CD4-positive, alpha-beta memory T cell (primary cell): ENCODE measurements around the gene EEPD1. TPM values are rescaled to one million over a fixed set of nuclear protein-coding genes. Genes with fewer than 3 reads are reported as not detected.
"Not testable (repeated sequence)": the region's sequence is repeated elsewhere in the genome, so short reads cannot be mapped to it uniquely, and the experiment has no call there.

Experiments used
- CTCF ChIA-PET: fragments of 350-600 bp; sonication (Branson Sonifier 250); formaldehyde crosslinking; loops from one replicate; lab custom pipeline; 2021; ENCODE audit warnings: inconsistent platforms; ENCODE audit not compliant: partially characterized antibody; lab: Charles Lee
- POLR2A ChIA-PET: fragments of 350-600 bp; sonication (Branson Sonifier 250); formaldehyde crosslinking; loops from one replicate; lab custom pipeline; 2021; ENCODE audit not compliant: partially characterized antibody; lab: Charles Lee
- DNase-seq, 5 donors: peaks; one replicate each; pipeline versions ENCODE4 v3.0.0 to v3.0.0-alpha.2; 2020 to 2022; ENCODE audit warnings: mixed read lengths in 1 of 5
- H3K27ac ChIP-seq: one replicate; pipeline ENCODE4 v1.7.0; 2013; ENCODE audit warnings: low read depth, low read length
- H3K27me3 ChIP-seq: 2 replicates; pipeline ENCODE4 v1.7.0; 2013; ENCODE audit warnings: mild to moderate bottlenecking, low read length, moderate library complexity; ENCODE audit not compliant: insufficient read depth
- H3K36me3 ChIP-seq: 2 replicates; pipeline ENCODE4 v1.7.0; 2013; ENCODE audit warnings: mild to moderate bottlenecking, low read length, moderate library complexity; ENCODE audit not compliant: insufficient read depth
- H3K4me1 ChIP-seq: 2 replicates; pipeline ENCODE4 v1.7.0; 2013; ENCODE audit warnings: mild to moderate bottlenecking, low read length, moderate library complexity; ENCODE audit not compliant: insufficient read depth
- H3K4me3 ChIP-seq, 2 donors: one replicate each; pipeline ENCODE4 v1.7.0; 2013; ENCODE audit warnings: low read length in 2 of 2, mild to moderate bottlenecking in 1 of 2
- H3K9me3 ChIP-seq, 2 donors: one replicate each; pipeline ENCODE4 v1.7.0; 2013; ENCODE audit warnings: low read length in 2 of 2, control low read depth in 1 of 2; ENCODE audit not compliant: control insufficient read depth in 1 of 2
- H3K27ac Mint-ChIP-seq, 7 donors: one replicate each; pipeline ENCODE4 v1.8.0; 2020 to 2021; ENCODE audit warnings: mixed read lengths in 7 of 7, mild to moderate bottlenecking in 6 of 7, inconsistent platforms in 3 of 7, moderate library complexity in 3 of 7
- H3K27me3 Mint-ChIP-seq, 2 donors: one replicate each; pipeline ENCODE4 v1.8.0; 2020 to 2021; ENCODE audit warnings: mixed read lengths in 2 of 2
- H3K36me3 Mint-ChIP-seq, 2 donors: one replicate each; pipeline ENCODE4 v1.8.0; 2020 to 2021; ENCODE audit warnings: mixed read lengths in 2 of 2, inconsistent platforms in 1 of 2, mild to moderate bottlenecking in 1 of 2
- H3K4me1 Mint-ChIP-seq, 4 donors: one replicate each; pipeline ENCODE4 v1.8.0; 2020 to 2021; ENCODE audit warnings: mixed read lengths in 4 of 4, mild to moderate bottlenecking in 1 of 4
- H3K4me3 Mint-ChIP-seq, 8 donors: one replicate each; pipeline ENCODE4 v1.8.0; 2020 to 2021; ENCODE audit warnings: mixed read lengths in 8 of 8, mild to moderate bottlenecking in 7 of 8, moderate library complexity in 6 of 8, inconsistent platforms in 3 of 8
- H3K9me3 Mint-ChIP-seq, 8 donors: one replicate each; pipeline ENCODE4 v1.8.0; 2020 to 2021; ENCODE audit warnings: mixed read lengths in 8 of 8, mild to moderate bottlenecking in 5 of 8, inconsistent platforms in 3 of 8, moderate library complexity in 1 of 8
- intact Hi-C: fragments of 100-400 bp; cut with micrococcal nuclease; formaldehyde crosslinking; loops from one replicate; pipeline ENCODE4 v1.15.1; 2023
- polyA plus RNA-seq, 2 donors: library from polyadenylated mRNA; unstranded; fragments of 300-500 nt; fragmentation: Illumina TruSeq; gene quantifications; one replicate each; pipeline ENCODE4 v1.2.3, GENCODE V29; 2021
- total RNA-seq, 2 experiments: library from RNA; stranded (reverse); gene quantifications; one replicate each; pipeline ENCODE4 v1.2.3, GENCODE V29; 2021

Gene EEPD1
- total and polyA plus RNA-seq, 4 experiments from 2014 or later = 6.3 to 63.0 (median 25.2) TPM

DNA sequence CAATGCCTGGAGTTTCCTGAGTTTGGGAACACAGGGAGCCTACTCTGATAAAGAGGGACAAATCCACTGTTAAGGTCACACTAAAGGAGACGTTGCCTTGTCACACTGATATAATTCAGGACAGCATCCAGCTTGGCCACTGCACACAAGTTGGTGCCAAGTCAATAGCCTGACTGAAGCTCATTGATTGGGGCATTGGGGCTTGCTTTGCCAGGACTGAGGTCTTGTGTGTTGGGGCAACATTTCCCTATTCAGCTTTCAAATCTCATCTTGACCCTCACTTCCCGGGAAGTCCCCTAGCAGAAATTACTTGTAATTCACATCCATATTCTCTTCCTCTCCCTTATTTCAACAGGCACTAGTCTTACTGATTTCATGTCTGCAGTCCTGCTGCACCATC lies 3.8 kb upstream of the EEPD1 start:
- H3K4me3 Mint-ChIP-seq, H3K4me3 ChIP-seq, H3K27me3 Mint-ChIP-seq, POLR2A ChIA-PET, H3K9me3 Mint-ChIP-seq, H3K9me3 ChIP-seq, H3K27me3 ChIP-seq, H3K27ac ChIP-seq, H3K27ac Mint-ChIP-seq, DNase-seq, H3K36me3 ChIP-seq, H3K36me3 Mint-ChIP-seq: not testable (repeated sequence)
- peaks cover 2 to 15% (median 13%) of the 10 kb centered on the region in 4 donors for H3K4me1 Mint-ChIP-seq
- intact Hi-C loops = loop anchor here (2.0 kb wide), 1 partner anchor 42 kb away; no protein-coding TSS in a partner anchor
- CTCF ChIA-PET = interaction anchor here (1.2 kb wide), 1 partner anchor 170 kb away, joined by 3 read pairs; no protein-coding TSS in a partner anchor
- peaks cover 14% of the 10 kb centered on the region for H3K4me1 ChIP-seq

GRCh38 chr7:36149694-36150452 lies 3.2 kb upstream of the EEPD1 start:
- Histone ChIP-seq H3K36me3 (no peaks in the 10 kb centered on the region), H3K9me3 (no peaks in the 10 kb centered on the region), H3K4me3 (no peak overlapping the region), H3K27ac (no peak overlapping the region), H3K27me3 (no peaks in the 10 kb centered on the region), H3K4me1 (peaks cover 21% of the 10 kb centered on the region)
- Mint-ChIP-seq H3K4me3 (no peak overlapping the region), H3K27ac (no peak overlapping the region), H3K9me3 (peaks cover 0 to 3% (median 0%) of the 10 kb centered on the region in 8 donors), H3K27me3 (no peaks in the 10 kb centered on the region), H3K4me1 (peaks cover 2 to 21% (median 17%) of the 10 kb centered on the region in 4 donors), H3K36me3 (no peaks in the 10 kb centered on the region)
- DNase-seq = no peak
- POLR2A ChIA-PET = no interaction called here
- CTCF ChIA-PET = interaction anchor here (1.2 kb wide), 1 partner anchor 169 kb away, joined by 3 read pairs; no protein-coding TSS in a partner anchor
- intact Hi-C loops = loop anchor here (2.0 to 10.0 kb wide), 6 partner anchors 43 to 458 kb away; partner anchors contain the start of gene ANLN

GRCh38 chr7:36151921-36152755 lies 916 bp upstream of the EEPD1 start:
- peak overlapping the region; percentile 24 for H3K27ac ChIP-seq
- peak overlapping the region; percentile 8 to 82 (median 50) for H3K27ac Mint-ChIP-seq
- POLR2A ChIA-PET = no interaction called here

DNA sequence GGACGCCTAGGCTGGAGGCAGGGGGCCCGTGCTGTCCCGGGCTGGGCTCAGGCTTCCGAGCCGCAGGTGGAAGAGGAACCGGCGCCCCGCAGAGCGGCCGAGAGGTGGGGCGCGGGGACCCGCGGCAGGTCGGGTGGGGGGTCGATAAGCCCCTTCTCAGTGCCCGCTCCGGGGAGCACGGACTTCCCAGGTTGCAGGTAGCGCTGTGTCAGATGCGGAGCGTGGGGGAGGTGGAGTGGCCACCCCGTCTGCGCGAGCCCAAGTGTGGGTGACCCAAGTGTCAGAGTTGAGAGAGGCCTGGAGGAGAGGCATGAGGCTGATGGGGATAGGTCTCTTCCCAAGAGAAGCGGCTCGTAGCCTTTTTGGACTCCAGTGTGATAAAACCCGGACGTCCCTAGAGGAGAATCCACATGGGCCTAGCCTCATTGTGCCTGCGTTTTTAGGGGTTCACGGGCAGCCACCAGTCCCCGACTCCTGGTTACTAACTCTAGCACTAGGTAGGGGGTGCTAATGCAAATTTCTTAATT lies 580 bp downstream of the EEPD1 start:
- Histone ChIP-seq H3K4me1 (peaks cover 44% of the 10 kb centered on the region), H3K27me3 (no peaks in the 10 kb centered on the region), H3K36me3 (no peaks in the 10 kb centered on the region), H3K27ac (peak overlapping the region; percentile 53), H3K9me3 (no peaks in the 10 kb centered on the region), H3K4me3 (peak overlapping the region; percentile 63 to 72)
- H3K27me3 Mint-ChIP-seq = no peaks in the 10 kb centered on the region
- ChIA-PET POLR2A (interaction anchor here (0.9 kb wide), 1 partner anchor 134 kb away, joined by 3 read pairs; no protein-coding TSS in a partner anchor), CTCF (no interaction called here)
- peaks cover 0 to 8% of the 10 kb centered on the region in 2 donors for H3K36me3 Mint-ChIP-seq
- H3K9me3 Mint-ChIP-seq = peaks cover 0 to 2% (median 0%) of the 10 kb centered on the region in 8 donors
- intact Hi-C loops = loop anchor here (1.0 to 10.0 kb wide), 8 partner anchors 133 to 1117 kb away; partner anchors contain the start of genes ANLN and DPY19L1
- peaks cover 20 to 52% (median 44%) of the 10 kb centered on the region in 4 donors for H3K4me1 Mint-ChIP-seq
- peak in 1 of 5 donors; percentile 39 for DNase-seq
- H3K27ac Mint-ChIP-seq = peak overlapping the region in 5 of 7 donors; percentile 17 to 78 (median 57)
- peak overlapping the region; percentile 79 to 87 (median 81) for H3K4me3 Mint-ChIP-seq

More at GRCh38 chr7:36151921-36152755, 916 bp upstream of the EEPD1 start:
- peaks cover 0 to 3% (median 0%) of the 10 kb centered on the region in 8 donors for H3K9me3 Mint-ChIP-seq
- no peak for DNase-seq
- H3K4me1 ChIP-seq = peaks cover 41% of the 10 kb centered on the region
- H3K36me3 Mint-ChIP-seq = peaks cover 0 to 8% of the 10 kb centered on the region in 2 donors
- H3K4me3 ChIP-seq = peak overlapping the region; percentile 39 to 72
- no peaks in the 10 kb centered on the region for H3K27me3 Mint-ChIP-seq
- peaks cover 14 to 43% (median 36%) of the 10 kb centered on the region in 4 donors for H3K4me1 Mint-ChIP-seq
- CTCF ChIA-PET = no interaction called here
- H3K27me3 ChIP-seq = no peaks in the 10 kb centered on the region
- H3K36me3 ChIP-seq = no peaks in the 10 kb centered on the region
- H3K4me3 Mint-ChIP-seq = peak overlapping the region; percentile 80 to 87 (median 84)
- intact Hi-C loops = loop anchor here (2.0 to 10.0 kb wide), 6 partner anchors 157 to 1115 kb away; partner anchors contain the start of genes ANLN and DPY19L1
- no peaks in the 10 kb centered on the region for H3K9me3 ChIP-seq

GRCh38 chr7:36154255-36155212 lies 1.5 kb downstream of the EEPD1 start:
- Mint-ChIP-seq H3K4me1 (peaks cover 20 to 53% (median 44%) of the 10 kb centered on the region in 4 donors), H3K36me3 (peaks cover 0 to 8% of the 10 kb centered on the region in 2 donors), H3K9me3 (no peaks in the 10 kb centered on the region), H3K4me3 (peak overlapping the region; percentile 79 to 87 (median 81)), H3K27ac (peak overlapping the region in 2 of 7 donors; percentile 61 to 78), H3K27me3 (no peaks in the 10 kb centered on the region)
- no peaks in the 10 kb centered on the region for H3K27me3 ChIP-seq
- POLR2A ChIA-PET = interaction anchor here (0.9 kb wide), 1 partner anchor 133 kb away, joined by 3 read pairs; no protein-coding TSS in a partner anchor
- CTCF ChIA-PET = interaction anchor here (0.7 to 2.0 kb wide), 2 partner anchors 133 to 136 kb away, joined by 3 to 7 read pairs; no protein-coding TSS in a partner anchor
- peak overlapping the region; percentile 32 to 72 for H3K4me3 ChIP-seq
- H3K36me3 ChIP-seq = no peaks in the 10 kb centered on the region
- no peak overlapping the region for H3K27ac ChIP-seq
- H3K9me3 ChIP-seq = no peaks in the 10 kb centered on the region
- peaks cover 44% of the 10 kb centered on the region for H3K4me1 ChIP-seq
- no peak for DNase-seq
- intact Hi-C loops = loop anchor here (5.0 to 10.0 kb wide), 5 partner anchors 160 to 462 kb away; partner anchors contain the start of gene ANLN
